ENCODE measurements around the gene ZNF319. TPM values are rescaled to one million over a fixed set of nuclear protein-coding genes. Genes with fewer than 3 reads are reported as not detected.

Gene ZNF319
- total RNA-seq, 1 donor from 2014 or later: 14.2 TPM

DNA sequence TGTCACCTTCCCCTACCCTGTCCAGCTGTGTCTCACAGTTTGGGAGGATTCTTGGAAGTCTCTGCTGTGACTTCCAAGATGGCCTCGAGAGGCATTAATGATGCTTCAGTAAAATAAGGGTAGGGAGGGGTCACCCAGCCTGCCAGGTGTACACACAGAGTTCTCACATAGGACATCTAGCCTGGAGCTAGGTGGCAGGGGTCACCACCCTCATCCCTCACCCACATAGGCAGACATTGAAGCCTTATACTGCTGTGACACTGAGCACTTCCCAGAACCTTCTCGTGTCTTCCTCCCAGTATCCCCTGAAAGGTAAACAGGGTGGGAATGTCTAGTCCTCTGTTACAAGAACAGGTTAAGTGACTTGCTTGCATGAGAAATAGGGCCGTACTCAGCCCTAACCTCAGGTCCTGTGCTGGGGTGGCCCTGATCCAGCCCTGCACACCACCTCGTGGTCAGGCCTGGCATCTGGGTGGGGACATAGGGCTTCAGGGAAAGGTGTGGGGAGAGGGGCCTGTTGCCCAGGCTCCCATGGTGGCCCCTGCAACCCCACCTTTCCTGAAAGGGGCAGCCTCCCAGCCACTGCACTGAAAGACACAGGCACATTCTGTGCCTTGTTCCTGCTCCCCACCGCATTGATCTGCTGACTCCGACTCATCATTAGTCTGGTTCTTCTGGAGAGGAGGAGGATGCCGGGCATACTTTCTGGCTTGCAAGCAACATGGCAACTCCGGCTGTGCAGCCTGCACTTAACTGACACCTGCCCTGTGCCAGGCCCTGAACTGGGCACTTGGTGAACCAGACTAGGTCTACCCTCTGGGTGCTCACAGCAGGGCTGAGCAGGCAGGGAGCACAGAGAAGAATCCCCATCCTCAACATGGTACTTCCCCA lies 21.4 kb upstream of the ZNF319 start:
- Mint-ChIP-seq H3K36me3 (no peaks in the 10 kb centered on the region), H3K27ac (peak overlapping the region; percentile 68), H3K4me1 (ENCODE audit: unreplicated experiment) (peaks cover 18% of the 10 kb centered on the region), H3K4me3 (peak overlapping the region; percentile 61), H3K27me3 (peaks cover 23% of the 10 kb centered on the region), H3K9me3 (no peaks in the 10 kb centered on the region)
- DNase-seq (ENCODE audit: extremely low spot score, unreplicated experiment): no peak
- TF ChIP-seq, protein P1, sequence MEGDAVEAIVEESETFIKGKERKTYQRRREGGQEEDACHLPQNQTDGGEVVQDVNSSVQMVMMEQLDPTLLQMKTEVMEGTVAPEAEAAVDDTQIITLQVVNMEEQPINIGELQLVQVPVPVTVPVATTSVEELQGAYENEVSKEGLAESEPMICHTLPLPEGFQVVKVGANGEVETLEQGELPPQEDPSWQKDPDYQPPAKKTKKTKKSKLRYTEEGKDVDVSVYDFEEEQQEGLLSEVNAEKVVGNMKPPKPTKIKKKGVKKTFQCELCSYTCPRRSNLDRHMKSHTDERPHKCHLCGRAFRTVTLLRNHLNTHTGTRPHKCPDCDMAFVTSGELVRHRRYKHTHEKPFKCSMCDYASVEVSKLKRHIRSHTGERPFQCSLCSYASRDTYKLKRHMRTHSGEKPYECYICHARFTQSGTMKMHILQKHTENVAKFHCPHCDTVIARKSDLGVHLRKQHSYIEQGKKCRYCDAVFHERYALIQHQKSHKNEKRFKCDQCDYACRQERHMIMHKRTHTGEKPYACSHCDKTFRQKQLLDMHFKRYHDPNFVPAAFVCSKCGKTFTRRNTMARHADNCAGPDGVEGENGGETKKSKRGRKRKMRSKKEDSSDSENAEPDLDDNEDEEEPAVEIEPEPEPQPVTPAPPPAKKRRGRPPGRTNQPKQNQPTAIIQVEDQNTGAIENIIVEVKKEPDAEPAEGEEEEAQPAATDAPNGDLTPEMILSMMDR (conservative IDR thresholded peaks at IDR 0.05): no peak

DNA sequence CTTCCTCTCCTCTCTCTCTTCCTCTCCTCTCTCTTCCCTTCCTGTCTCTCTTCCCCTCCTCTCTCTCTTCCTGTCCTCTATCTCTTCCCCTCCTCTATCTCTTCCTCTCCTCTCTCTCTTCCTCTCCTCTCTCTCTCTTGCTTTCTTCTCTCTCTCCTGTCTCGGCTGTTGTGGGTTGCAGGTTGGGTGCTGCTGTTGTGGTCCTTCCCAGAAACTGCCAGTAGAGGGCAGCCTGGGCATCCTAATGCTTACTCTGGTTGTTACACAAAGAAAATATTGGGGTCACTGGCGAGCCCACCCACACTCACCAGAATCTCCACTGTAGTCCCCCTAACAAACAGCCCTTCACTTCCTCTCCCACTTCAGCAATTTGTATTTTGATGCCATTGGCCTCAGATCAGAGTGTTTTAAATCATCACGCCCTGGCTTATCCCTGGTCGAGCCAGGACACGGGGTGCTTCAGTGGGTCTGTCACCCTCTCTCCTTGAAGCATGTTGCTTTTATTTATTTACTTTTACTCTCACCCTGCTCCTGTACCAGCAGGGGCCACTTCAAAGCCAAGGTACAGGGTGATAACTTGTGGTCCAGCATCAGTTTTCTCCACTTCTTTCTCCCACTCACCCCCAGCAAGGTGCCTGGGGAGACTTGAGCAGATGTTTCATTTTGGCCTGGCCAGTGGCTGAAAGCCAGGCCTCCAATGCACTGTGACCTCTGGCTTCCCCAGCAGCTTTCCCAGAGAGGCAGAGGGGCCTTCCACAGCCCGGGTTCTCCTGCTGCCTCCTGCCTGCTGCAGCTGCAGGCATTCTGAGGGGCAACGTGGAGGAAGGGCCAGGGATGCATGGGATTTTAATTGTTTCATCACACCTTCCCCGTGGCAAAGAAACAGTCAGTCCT lies 20.4 kb upstream of the ZNF319 start:
- DNase-seq (ENCODE audit: extremely low spot score, unreplicated experiment): no peak
- Mint-ChIP-seq H3K27ac (peak overlapping the region; percentile 41), H3K27me3 (peaks cover 23% of the 10 kb centered on the region), H3K9me3 (no peaks in the 10 kb centered on the region), H3K4me3 (no peak overlapping the region), H3K4me1 (ENCODE audit: unreplicated experiment) (peaks cover 18% of the 10 kb centered on the region), H3K36me3 (no peaks in the 10 kb centered on the region)
- TF ChIP-seq, protein P1 (conservative IDR thresholded peaks at IDR 0.05): peak; percentile 92

DNA sequence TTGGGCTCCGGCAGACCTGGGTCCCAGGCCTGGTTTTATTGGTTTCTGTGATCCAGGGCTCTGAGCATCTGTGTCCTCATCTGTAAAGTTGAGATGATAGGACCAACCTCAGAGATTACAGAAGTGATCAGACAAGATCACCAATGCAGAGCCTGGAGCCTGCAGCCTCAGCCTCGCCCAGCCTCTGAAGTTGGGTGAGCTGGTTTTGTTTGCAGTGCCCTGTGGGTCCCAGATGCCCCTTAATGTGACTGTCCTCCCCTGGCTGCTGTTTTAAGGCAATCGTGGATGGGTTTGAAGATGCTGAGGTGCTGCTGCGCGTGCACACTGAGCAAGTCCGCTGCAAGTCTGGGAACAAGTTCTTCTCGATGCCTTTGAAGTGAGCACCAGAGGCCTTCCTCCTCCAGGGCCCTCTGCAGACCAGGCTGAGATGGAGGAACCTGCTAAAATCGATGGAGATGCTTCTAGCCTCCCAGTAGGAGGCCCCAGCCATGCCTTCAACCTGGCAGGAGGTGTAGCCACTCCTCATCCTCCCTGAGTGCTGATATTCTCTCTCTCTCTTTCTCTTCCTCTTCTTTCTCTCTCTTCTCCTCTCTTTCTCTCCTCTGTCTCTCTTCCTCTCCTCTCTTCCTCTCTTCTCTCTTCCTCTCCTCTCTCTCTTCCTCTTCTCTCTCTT lies 19.5 kb upstream of the ZNF319 start:
- no peak for DNase-seq (ENCODE audit: extremely low spot score, unreplicated experiment)
- peaks cover 17% of the 10 kb centered on the region for H3K4me1 Mint-ChIP-seq (ENCODE audit: unreplicated experiment)
- no peak overlapping the region for H3K4me3 Mint-ChIP-seq
- H3K36me3 Mint-ChIP-seq: no peaks in the 10 kb centered on the region
- no peak overlapping the region for H3K27ac Mint-ChIP-seq
- no peaks in the 10 kb centered on the region for H3K9me3 Mint-ChIP-seq
- peaks cover 21% of the 10 kb centered on the region for H3K27me3 Mint-ChIP-seq
- TF ChIP-seq, protein P1 (conservative IDR thresholded peaks at IDR 0.05): no peak

DNA sequence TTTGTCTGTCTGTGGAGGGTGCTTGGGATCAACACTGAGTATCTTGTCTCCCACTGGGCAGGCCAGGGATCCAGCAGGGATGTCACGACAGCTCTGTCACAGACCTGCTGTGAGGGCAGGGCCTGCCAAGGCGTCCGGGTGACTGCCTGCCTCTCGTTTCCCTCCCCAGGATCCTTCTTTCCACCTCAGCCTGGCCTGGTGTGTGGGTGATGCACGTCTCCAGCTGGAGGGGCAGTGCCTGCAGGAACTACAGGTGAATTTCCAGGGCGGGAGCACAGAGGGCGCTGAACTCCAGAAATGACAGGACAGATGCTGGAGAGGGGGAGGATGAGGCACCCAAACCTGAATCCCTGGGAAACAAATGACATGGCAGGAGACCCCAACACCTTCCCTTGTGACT lies 18.3 kb upstream of the ZNF319 start:
- Mint-ChIP-seq H3K4me3 (no peak overlapping the region), H3K27me3 (peaks cover 9% of the 10 kb centered on the region), H3K36me3 (no peaks in the 10 kb centered on the region), H3K4me1 (ENCODE audit: unreplicated experiment) (peaks cover 12% of the 10 kb centered on the region), H3K27ac (no peak overlapping the region), H3K9me3 (no peaks in the 10 kb centered on the region)
- DNase-seq (ENCODE audit: extremely low spot score, unreplicated experiment): no peak
- TF ChIP-seq, protein P1 (conservative IDR thresholded peaks at IDR 0.05): peak; percentile 16

DNA sequence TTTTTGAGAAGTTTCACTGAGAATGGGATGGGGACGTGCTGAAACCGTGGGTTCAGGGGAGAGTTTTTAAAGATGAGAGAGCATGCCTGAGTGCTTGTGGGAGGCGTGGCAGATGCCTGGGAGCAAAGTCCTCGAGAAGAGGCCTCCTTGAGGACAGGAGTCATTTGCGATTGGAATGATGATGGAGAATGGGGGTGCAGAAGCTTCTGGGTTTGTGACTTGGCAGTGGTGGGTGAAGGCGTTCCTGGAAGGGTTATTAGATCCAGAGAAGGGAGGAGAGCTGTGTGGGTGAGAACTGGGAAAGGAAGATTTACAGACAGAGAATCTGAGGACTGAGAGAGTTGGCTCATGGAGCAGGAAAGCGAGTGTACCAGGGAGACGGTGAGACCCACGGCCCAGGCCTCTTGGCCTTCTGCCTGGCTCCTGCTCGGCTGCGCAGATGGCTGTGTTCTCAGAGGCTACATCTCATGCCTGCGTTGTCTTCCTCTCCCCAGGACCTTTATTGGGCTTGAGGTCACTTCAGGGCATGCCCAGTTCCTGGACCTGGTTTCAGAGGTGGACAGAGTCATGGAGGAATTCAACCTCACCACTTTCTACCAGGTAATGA lies 16.5 kb upstream of the ZNF319 start:
- no peaks in the 10 kb centered on the region for H3K9me3 Mint-ChIP-seq

More for the DNA sequence above, 16.5 kb upstream of the ZNF319 start:
- Mint-ChIP-seq H3K27me3 (no peaks in the 10 kb centered on the region), H3K27ac (no peak overlapping the region), H3K4me1 (ENCODE audit: unreplicated experiment) (peaks cover 5% of the 10 kb centered on the region), H3K4me3 (no peak overlapping the region), H3K36me3 (no peaks in the 10 kb centered on the region)
- TF ChIP-seq, protein P1 (conservative IDR thresholded peaks at IDR 0.05): no peak
- DNase-seq (ENCODE audit: extremely low spot score, unreplicated experiment): no peak
